HepG2 (cell line): ENCODE data around the gene TNFRSF18. TPM values are rescaled to one million over a fixed set of nuclear protein-coding genes. Genes with fewer than 3 reads are reported as not detected.

ENCODE experiments used
- GABPB1 ChIP-seq: IDR thresholded peaks from 2 replicates; pipeline ENCODE4 v1.6.1; 2016; ENCODE audit warnings: mild to moderate bottlenecking, missing genetic modification reagents, moderate library complexity, missing compliant biosample characterization
- ISL2 ChIP-seq: sonication (generic); formaldehyde crosslinking; IDR thresholded peaks from 2 replicates; pipeline ENCODE4 v1.5.0; 2020; ENCODE audit warnings: missing genetic modification reagents
- MYPOP ChIP-seq: sonication (generic); formaldehyde crosslinking; IDR thresholded peaks from 2 replicates; pipeline ENCODE4 v1.8.1; 2023; ENCODE audit warnings: mild to moderate bottlenecking, moderate library complexity, missing genetic modification reagents
- NR2C2 ChIP-seq: sonication (generic); formaldehyde crosslinking; IDR thresholded peaks from 2 replicates; pipeline ENCODE4 v1.4.0; 2020; ENCODE audit warnings: missing genetic modification reagents, mild to moderate bottlenecking, moderate library complexity, borderline replicate concordance
- NR2F6 ChIP-seq, 2 experiments: IDR thresholded peaks; 2 replicates each; pipeline ENCODE4 v1.6.1; 2016; ENCODE audit warnings: antibody characterized with exemption in 1 of 2, mild to moderate bottlenecking in 1 of 2
- PAWR ChIP-seq: sonication (generic); formaldehyde crosslinking; IDR thresholded peaks from 2 replicates; pipeline ENCODE4 v1.4.0; 2020; ENCODE audit warnings: missing genetic modification reagents, mild to moderate bottlenecking, borderline replicate concordance
- PLRG1 ChIP-seq: fragments of 450-650 bp; conservative IDR thresholded peaks from 2 replicates; pipeline ENCODE4 v1.6.1; 2016
- SOX13 ChIP-seq, 3 experiments: fragments of 450-650 bp in 1 of 3; sonication (generic) in 1 of 3; formaldehyde crosslinking in 1 of 3; IDR thresholded peaks in 2 of 3; conservative IDR thresholded peaks in 1 of 3; 2 replicates each; pipeline versions ENCODE4 v1.5.0 to v1.6.1; 2016 to 2020; ENCODE audit warnings: antibody characterized with exemption in 1 of 3, mild to moderate bottlenecking in 1 of 3, missing compliant biosample characterization in 1 of 3, missing genetic modification reagents in 1 of 3, moderate library complexity in 1 of 3
- TCF7 ChIP-seq: sonication (generic); IDR thresholded peaks from 2 replicates; pipeline ENCODE4 v1.6.1; 2016; ENCODE audit warnings: antibody characterized with exemption, low read depth
- TGIF2 ChIP-seq: IDR thresholded peaks from 2 replicates; pipeline ENCODE4 v1.6.1; 2016; ENCODE audit warnings: control low read depth, missing compliant biosample characterization
- ZBTB33 ChIP-seq: sonication (generic); formaldehyde crosslinking; IDR thresholded peaks from 2 replicates; pipeline ENCODE4 v1.4.0; 2020; ENCODE audit warnings: missing genetic modification reagents
- ZNF280B ChIP-seq: sonication (generic); formaldehyde crosslinking; IDR thresholded peaks from 2 replicates; pipeline ENCODE4 v1.5.0; 2020; ENCODE audit warnings: missing genetic modification reagents, mild to moderate bottlenecking, borderline replicate concordance
- ZNF280D ChIP-seq: sonication (generic); formaldehyde crosslinking; IDR thresholded peaks from 2 replicates; pipeline ENCODE4 v1.5.1; 2020; ENCODE audit warnings: mild to moderate bottlenecking, missing genetic modification reagents
- ZNF570 ChIP-seq: sonication (generic); formaldehyde crosslinking; IDR thresholded peaks from 2 replicates; pipeline ENCODE4 v1.4.0; 2020; ENCODE audit warnings: mild to moderate bottlenecking, missing genetic modification reagents, borderline replicate concordance
- ZNF687 ChIP-seq: sonication (generic); formaldehyde crosslinking; IDR thresholded peaks from 2 replicates; pipeline ENCODE4 v1.5.1; 2020; ENCODE audit warnings: mild to moderate bottlenecking, missing genetic modification reagents, moderate library complexity
- polyA plus RNA-seq, 8 experiments: library from polyadenylated mRNA; depleted of rRNA in 3 of 8; stranded (reverse) in 7 of 8; unstranded in 1 of 8; fragments of >200 nt; fragmentation: Illumina TruSeq in 4 of 8; extraction: Trizol in 4 of 8; gene quantifications; 2 replicates each; pipeline versions ENCODE4 v1.2.1 to v1.2.3, GENCODE V29; 2011 to 2016; ENCODE audit warnings: low read depth in 4 of 8, missing spikeins in 1 of 8, mixed read lengths in 1 of 8; ENCODE audit not compliant: insufficient read depth in 1 of 8
- total RNA-seq, 5 experiments: library from RNA; depleted of rRNA; stranded (reverse); fragments of >200 nt; fragmentation: Illumina TruSeq; extraction: Trizol; gene quantifications; 2 replicates each; pipeline ENCODE4 v1.2.3, GENCODE V29; 2016; ENCODE audit warnings: low read depth in 1 of 5

The TNFRSF18 gene
- total and polyA plus RNA-seq, 2 of the 13 experiments (the other 11 are each of a cell fraction or from before 2014, with no cell fraction given) = not detected

- TF ChIP-seq NR2F6 (IDR thresholded peaks at IDR 0.05) (0 out of 2 replicates have a peak, but pooled peaks have one; percentile 19), NR2F6 (CRISPR knock-in tag; IDR thresholded peaks at IDR 0.05) (no peak), PAWR (no peak), SOX13 (IDR thresholded peaks at IDR 0.05) (no peak), SOX13 (CRISPR knock-in tag; conservative IDR thresholded peaks at IDR 0.05 in 1 of 2, IDR thresholded peaks at IDR 0.05 in 1 of 2) (peak in 1 of 2 experiments; percentile 11; a peak in 1 of 4 replicates), ZNF687 (CRISPR knock-in tag) (peak; percentile 62), ZNF570 (no peak), NR2C2 (CRISPR knock-in tag) (peak; percentile 35; the same call in 1 of the 2 replicates), ZNF280D (CRISPR knock-in tag) (no peak), GABPB1 (no peak), TCF7 (no peak), ISL2 (CRISPR knock-in tag) (no peak), PLRG1 (no peak), ZNF280B (CRISPR knock-in tag) (no peak), ZBTB33 (CRISPR knock-in tag) (peak; percentile 91), MYPOP (no peak), TGIF2 (CRISPR knock-in tag) (no peak)
These were observed 7.0 kb downstream of the TNFRSF18 start (continued) for GRCh38 chr1:1199141-1199960.
